GM10248 (cell line): ENCODE results near the gene VSX1.
A peak's percentile ranks its signal among the peaks of the same experiment; 100 is the strongest.

Experiments
- CTCF ChIA-PET: fragments of 300-600 bp; sonication (Branson Sonifier 250); formaldehyde crosslinking; extraction: SDS; loops from one replicate; lab custom pipeline; 2021; ENCODE audit warnings: antibody characterized with exemption; lab: Yijun Ruan, JAX
- POLR2A ChIA-PET: fragments of 350-650 bp; sonication (Branson Sonifier 250); formaldehyde crosslinking; extraction: SDS; loops from one replicate; lab custom pipeline; 2020; ENCODE audit warnings: antibody characterized with exemption; lab: Yijun Ruan, JAX
- DNase-seq: peaks from one replicate; pipeline ENCODE4 v3.0.0; 2012; ENCODE audit errors: extremely low spot score
- CTCF ChIP-seq: IDR thresholded peaks from 2 replicates; pipeline ENCODE4 v1.5.1; 2012; ENCODE audit warnings: mild to moderate bottlenecking, low read depth; ENCODE audit errors: extremely low read depth, missing control alignments, control extremely low read depth

The VSX1 gene

GRCh38 chr20:25082498-25082873 lies 545 bp upstream of the VSX1 start:
- TF ChIP-seq CTCF, result no peak
- no peak for DNase-seq
- ChIA-PET POLR2A (no interaction called here), CTCF (no interaction called here)

GRCh38 chr20:25081065-25081729 lies 744 bp downstream of the VSX1 start:
- ChIA-PET CTCF (no interaction called here), POLR2A (no interaction called here)
- no peak for DNase-seq
- no peak for TF ChIP-seq CTCF

DNA sequence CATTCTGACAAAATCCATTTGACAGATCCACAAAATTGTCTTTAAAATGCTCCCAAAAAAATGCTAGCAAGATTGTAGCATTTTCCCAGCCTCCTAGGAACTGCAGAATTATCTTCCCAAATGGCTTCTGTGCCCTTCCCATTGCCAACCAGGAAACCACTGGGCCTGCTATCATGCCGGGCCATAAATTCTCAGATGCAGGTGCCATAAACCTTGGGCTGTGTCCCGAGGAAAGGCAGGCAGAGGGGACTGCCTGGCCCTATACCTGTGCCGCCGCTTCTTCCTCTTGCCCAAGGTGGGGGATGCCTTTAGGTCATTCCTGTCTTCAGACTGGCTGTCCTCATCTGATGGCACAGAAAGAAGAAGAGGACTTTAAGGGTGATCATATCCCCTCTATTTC lies 2.8 kb downstream of the VSX1 start:
- POLR2A ChIA-PET, result no interaction called here
- CTCF ChIA-PET, result interaction anchor here (1.1 to 3.3 kb wide), 2 partner anchors 14 to 81 kb away, joined by 3 to 9 read pairs; no protein-coding TSS in a partner anchor
- DNase-seq, result no peak

GRCh38 chr20:25078662-25079061 lies 3.3 kb downstream of the VSX1 start:
- TF ChIP-seq CTCF, result no peak
- ChIA-PET POLR2A (no interaction called here), CTCF (interaction anchor here (1.1 to 3.3 kb wide), 4 partner anchors 12 to 82 kb away, joined by 3 to 9 read pairs (median 4); no protein-coding TSS in a partner anchor)
- no peak for DNase-seq

More for the DNA sequence above, 2.8 kb downstream of the VSX1 start:
- no peak for TF ChIP-seq CTCF

- no peak for TF ChIP-seq CTCF
- ChIA-PET CTCF (interaction anchor here (1.1 to 3.3 kb wide), 4 partner anchors 12 to 74 kb away, joined by 3 to 9 read pairs (median 4); no protein-coding TSS in a partner anchor), POLR2A (no interaction called here)
- no peak for DNase-seq
Measured at GRCh38 chr20:25077610-25078169, 4.3 kb downstream of the VSX1 start.

DNA sequence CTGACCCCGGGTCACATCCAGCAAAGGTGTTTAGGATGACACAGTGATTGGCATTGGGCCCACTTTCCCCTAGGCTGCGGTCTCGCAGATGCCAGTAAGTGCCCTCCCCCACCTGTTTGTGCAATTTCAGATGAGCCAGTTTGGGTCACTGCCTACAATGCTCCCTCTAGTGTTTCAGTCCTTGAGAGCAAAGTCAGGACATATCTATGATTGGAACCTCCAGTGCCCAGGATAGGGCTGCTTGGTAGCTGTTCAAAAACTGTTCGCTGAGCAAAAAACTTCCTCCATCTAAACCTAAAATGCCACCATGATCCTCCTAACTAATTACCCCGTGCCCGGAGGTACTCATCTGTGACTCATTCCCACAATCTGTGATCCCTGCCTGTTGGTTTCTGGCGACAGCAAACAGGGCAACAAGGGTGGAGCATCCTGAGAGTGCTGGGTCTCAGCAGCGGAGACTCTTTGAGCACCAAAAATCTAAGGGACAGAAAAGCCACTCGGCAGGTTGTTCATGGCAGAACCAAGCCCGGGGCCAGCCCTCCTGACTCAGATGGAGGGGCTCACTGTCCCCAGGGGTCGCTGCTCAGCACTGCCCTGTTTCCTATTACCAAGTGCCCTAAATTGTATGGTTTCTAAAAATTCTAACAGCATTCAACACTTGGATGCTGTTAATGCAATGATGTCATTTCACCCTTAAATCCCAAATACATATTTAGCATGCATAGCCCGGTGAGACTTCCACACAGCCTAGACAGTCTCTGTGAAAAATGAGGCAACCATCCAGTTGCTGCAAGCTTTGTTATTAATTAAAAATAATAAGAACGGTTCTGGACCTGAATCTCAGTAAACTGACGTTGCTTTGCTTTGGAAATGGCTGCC lies 5.0 kb downstream of the VSX1 start:
- TF ChIP-seq CTCF, result peak; percentile 24
- DNase-seq, result no peak
- ChIA-PET POLR2A (no interaction called here), CTCF (interaction anchor here (1.2 to 3.3 kb wide), 3 partner anchors 12 to 74 kb away, joined by 3 to 9 read pairs (median 3); no protein-coding TSS in a partner anchor)
